WTC11 (cell line): ENCODE measurements around the gene RIMBP2. TPM values are rescaled to one million over a fixed set of nuclear protein-coding genes. Genes with fewer than 3 reads are reported as not detected.

Source experiments
- ARID4B ChIP-seq: sonication (generic); formaldehyde crosslinking; IDR thresholded peaks from 2 replicates; pipeline ENCODE4 v1.8.0; 2023; ENCODE audit warnings: missing genetic modification reagents, mild to moderate bottlenecking, borderline replicate concordance
- ATF1 ChIP-seq: sonication (generic); formaldehyde crosslinking; IDR thresholded peaks from 2 replicates; pipeline ENCODE4 v1.8.1; 2023; ENCODE audit warnings: mild to moderate bottlenecking, moderate library complexity, missing genetic modification reagents
- CDX4 ChIP-seq: fragments of 250-450 bp; sonication (Bioruptor Pico); IDR thresholded peaks from 2 replicates; pipeline ENCODE4 v1.9.0; 2021; ENCODE audit warnings: moderate library complexity, mild to moderate bottlenecking, inconsistent platforms, borderline replicate concordance
- ESRRA ChIP-seq: sonication (generic); formaldehyde crosslinking; IDR thresholded peaks from 2 replicates; pipeline ENCODE4 v1.8.1; 2022; ENCODE audit warnings: mild to moderate bottlenecking, missing genetic modification reagents, borderline replicate concordance
- GRHL2 ChIP-seq: fragments of 250-450 bp; sonication (Bioruptor Pico); IDR thresholded peaks from 2 replicates; pipeline ENCODE4 v1.8.0; 2022; ENCODE audit warnings: mild to moderate bottlenecking, moderate library complexity; ENCODE audit not compliant: insufficient replicate concordance, severe bottlenecking
- JAZF1 ChIP-seq: fragments of 250-450 bp; sonication (Bioruptor Pico); IDR thresholded peaks from 2 replicates; pipeline ENCODE4 v1.9.0; 2021; ENCODE audit warnings: moderate library complexity, mild to moderate bottlenecking, inconsistent platforms
- NR2C2 ChIP-seq: sonication (generic); formaldehyde crosslinking; IDR thresholded peaks from 2 replicates; pipeline ENCODE4 v1.8.0; 2022; ENCODE audit warnings: mild to moderate bottlenecking, missing genetic modification reagents
- NR3C1 ChIP-seq: sonication (generic); formaldehyde crosslinking; conservative IDR thresholded peaks from 2 replicates; pipeline ENCODE4 v1.8.1; 2023; ENCODE audit warnings: low read depth, mild to moderate bottlenecking, missing genetic modification reagents
- PRRX2 ChIP-seq: fragments of 250-450 bp; sonication (Bioruptor Pico); IDR thresholded peaks from 2 replicates; pipeline ENCODE4 v1.8.0; 2021; ENCODE audit warnings: mild to moderate bottlenecking
- SP1 ChIP-seq: sonication (generic); formaldehyde crosslinking; conservative IDR thresholded peaks from 2 replicates; pipeline ENCODE4 v1.8.1; 2022; ENCODE audit warnings: missing genetic modification reagents
- STAT6 ChIP-seq: sonication (generic); formaldehyde crosslinking; conservative IDR thresholded peaks from 2 replicates; pipeline ENCODE4 v1.8.1; 2023; ENCODE audit warnings: mild to moderate bottlenecking, low read depth, missing genetic modification reagents, moderate library complexity
- TCF7 ChIP-seq: sonication (generic); formaldehyde crosslinking; IDR thresholded peaks from 2 replicates; pipeline ENCODE4 v1.8.0; 2022; ENCODE audit warnings: mild to moderate bottlenecking, low read depth, missing genetic modification reagents, moderate library complexity
- TEAD4 ChIP-seq: sonication (generic); formaldehyde crosslinking; IDR thresholded peaks from 2 replicates; pipeline ENCODE4 v1.8.0; 2022; ENCODE audit warnings: mild to moderate bottlenecking, missing genetic modification reagents
- ZBTB21 ChIP-seq: sonication (generic); formaldehyde crosslinking; IDR thresholded peaks from 2 replicates; pipeline ENCODE4 v1.8.1; 2023; ENCODE audit warnings: mild to moderate bottlenecking, missing genetic modification reagents, borderline replicate concordance
- ZBTB43 ChIP-seq: sonication (generic); formaldehyde crosslinking; IDR thresholded peaks from 2 replicates; pipeline ENCODE4 v1.8.1; 2023; ENCODE audit warnings: mild to moderate bottlenecking, missing genetic modification reagents
- ZNF425 ChIP-seq: fragments of 250-450 bp; sonication (Bioruptor Pico); conservative IDR thresholded peaks from 2 replicates; pipeline ENCODE4 v1.9.0; 2021; ENCODE audit warnings: mild to moderate bottlenecking
- ZNF671 ChIP-seq: fragments of 250-450 bp; sonication (Bioruptor Pico); IDR thresholded peaks from 2 replicates; pipeline ENCODE4 v1.8.0; 2021; ENCODE audit warnings: mild to moderate bottlenecking
- total RNA-seq: library from RNA; stranded (reverse); gene quantifications from 3 replicates; pipeline ENCODE4 v1.2.3, GENCODE V29; 2021

RIMBP2 gene
- total RNA-seq, 1 experiment from 2014 or later: 2.6 TPM

GRCh38 chr12:130714591-130715149, 1.4 kb downstream of the RIMBP2 start (continued):
- no peak for TF ChIP-seq ZNF671 (CRISPR knock-in tag)
- no peak for TF ChIP-seq TCF7 (CRISPR knock-in tag)
- no peak for TF ChIP-seq NR3C1 (CRISPR knock-in tag)
- no peak for TF ChIP-seq ZBTB43 (CRISPR knock-in tag)
- no peak for TF ChIP-seq SP1 (CRISPR knock-in tag)
- no peak for TF ChIP-seq NR2C2 (CRISPR knock-in tag)
- TF ChIP-seq ARID4B: no peak
- TF ChIP-seq STAT6: no peak
- TF ChIP-seq GRHL2: no peak
- no peak for TF ChIP-seq PRRX2 (CRISPR knock-in tag)
- TF ChIP-seq ZNF425: no peak
- TF ChIP-seq JAZF1: no peak
- TF ChIP-seq ESRRA (CRISPR knock-in tag): no peak
- TF ChIP-seq CDX4 (CRISPR knock-in tag): no peak
- TF ChIP-seq ATF1: no peak
- no peak for TF ChIP-seq ZBTB21
- no peak for TF ChIP-seq TEAD4 (CRISPR knock-in tag)
